GM12891 (cell line): Measurements from ENCODE around the gene OTUB1.

ENCODE experiments used
- PAX5 ChIP-seq: IDR thresholded peaks from 2 replicates; pipeline ENCODE4 v1.6.1; 2011; ENCODE audit warnings: low read length, moderate library complexity, mild to moderate bottlenecking; ENCODE audit not compliant: insufficient read depth, severe bottlenecking
- POLR2A ChIP-seq: IDR thresholded peaks from 2 replicates; pipeline ENCODE4 v1.6.1; 2011; ENCODE audit warnings: low read depth, low read length, control low read depth
- POLR2AphosphoS5 ChIP-seq: IDR thresholded peaks from 2 replicates; pipeline ENCODE4 v1.6.1; 2011; ENCODE audit warnings: low read depth, low read length, control low read depth
- POU2F2 ChIP-seq: IDR thresholded peaks from 2 replicates; pipeline ENCODE4 v1.6.1; 2011; ENCODE audit warnings: low read depth, mild to moderate bottlenecking, control low read depth, low read length, moderate library complexity
- SPI1 ChIP-seq: IDR thresholded peaks from 2 replicates; pipeline ENCODE4 v1.6.1; 2011; ENCODE audit warnings: low read depth, low read length, control low read depth
- TAF1 ChIP-seq: IDR thresholded peaks from 2 replicates; pipeline ENCODE4 v1.6.1; 2011; ENCODE audit warnings: low read depth, low read length, control low read depth

DNA sequence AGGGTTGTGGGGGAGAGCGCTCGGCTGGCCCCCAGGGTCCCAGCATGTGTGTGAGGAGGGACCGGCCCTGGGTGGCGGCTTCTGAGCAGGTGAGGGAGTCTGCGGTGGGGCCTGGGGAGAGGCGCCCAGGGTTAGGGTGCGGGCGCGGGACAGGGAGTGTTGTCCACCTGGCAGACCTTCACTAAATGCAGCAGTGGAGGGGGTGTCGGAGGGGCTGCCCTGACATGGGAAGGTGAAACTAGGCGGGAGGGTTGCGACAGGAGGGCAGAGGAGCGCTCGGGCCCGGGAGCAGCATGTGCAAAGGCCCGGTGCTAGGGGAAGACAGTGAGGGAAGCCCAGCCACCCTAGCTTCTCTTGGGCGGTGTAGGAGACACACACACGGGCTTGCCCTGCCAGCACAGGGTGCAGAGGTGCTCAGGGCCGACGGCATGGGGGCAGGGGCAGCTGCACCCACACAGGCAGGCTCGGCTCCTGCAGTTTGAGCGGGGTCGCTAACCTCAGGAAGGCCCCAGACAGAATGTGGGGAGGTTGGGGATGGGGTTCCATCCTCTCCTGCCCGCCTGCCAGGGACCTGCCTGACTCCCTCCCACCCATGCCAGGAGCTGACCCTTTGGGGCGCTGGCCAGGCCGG is 22.2 kb downstream of the OTUB1 start:
- TF ChIP-seq POLR2AphosphoS5 (no peak), POLR2A (no peak), TAF1 (no peak), SPI1 (no peak), POU2F2 (no peak), PAX5 (no peak)
